GM18519 (cell line): ENCODE results near the gene SMARCA4.
"Not testable (repeated sequence)": the region's sequence is repeated elsewhere in the genome, so short reads cannot be mapped to it uniquely, and the experiment has no call there.

Source experiments
- ATAC-seq: cut with Tn5 transposase; IDR thresholded peaks from one replicate; pipeline ENCODE4 v1.9.1; 2021; ENCODE audit warnings: mild to moderate bottlenecking, moderate library complexity; ENCODE audit not compliant: unreplicated experiment, low FRiP score

The SMARCA4 gene

DNA sequence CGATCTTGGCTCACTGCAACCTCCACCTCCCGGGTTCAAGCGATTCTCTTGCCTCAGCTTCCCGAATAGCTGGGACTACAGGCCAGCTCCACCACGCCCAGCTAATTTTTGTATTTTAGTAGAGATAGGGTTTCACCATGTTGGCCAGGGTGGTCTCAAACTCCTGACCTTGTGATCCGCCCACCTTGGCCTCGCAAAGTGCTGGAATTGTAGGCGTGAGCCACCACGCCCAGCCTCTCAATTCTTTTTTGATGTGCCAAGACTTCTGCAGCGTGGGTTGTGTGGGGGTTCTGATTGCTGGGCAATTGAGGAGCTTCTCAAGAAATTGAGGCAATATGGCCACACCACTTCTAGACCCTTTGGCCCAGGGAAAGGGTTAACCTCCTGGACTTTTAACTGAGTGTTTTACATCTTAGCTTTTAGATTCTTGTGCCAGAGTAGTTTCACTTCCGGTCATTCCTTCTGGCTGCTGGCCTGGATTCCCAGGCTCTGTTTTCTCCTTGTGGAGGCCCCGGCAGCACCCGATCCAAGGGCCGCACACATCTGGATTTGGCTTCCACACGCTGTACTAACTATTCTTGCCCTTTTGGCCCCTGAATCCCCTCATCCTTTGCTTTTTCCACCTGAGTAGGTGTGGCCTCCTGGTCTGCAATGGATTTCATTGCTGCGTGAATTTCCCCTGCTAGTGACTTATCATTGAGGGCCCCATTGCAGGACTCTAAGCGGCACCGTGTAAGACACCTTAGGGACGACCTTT is 14.7 kb downstream of the SMARCA4 start:
- no peak for ATAC-seq

DNA sequence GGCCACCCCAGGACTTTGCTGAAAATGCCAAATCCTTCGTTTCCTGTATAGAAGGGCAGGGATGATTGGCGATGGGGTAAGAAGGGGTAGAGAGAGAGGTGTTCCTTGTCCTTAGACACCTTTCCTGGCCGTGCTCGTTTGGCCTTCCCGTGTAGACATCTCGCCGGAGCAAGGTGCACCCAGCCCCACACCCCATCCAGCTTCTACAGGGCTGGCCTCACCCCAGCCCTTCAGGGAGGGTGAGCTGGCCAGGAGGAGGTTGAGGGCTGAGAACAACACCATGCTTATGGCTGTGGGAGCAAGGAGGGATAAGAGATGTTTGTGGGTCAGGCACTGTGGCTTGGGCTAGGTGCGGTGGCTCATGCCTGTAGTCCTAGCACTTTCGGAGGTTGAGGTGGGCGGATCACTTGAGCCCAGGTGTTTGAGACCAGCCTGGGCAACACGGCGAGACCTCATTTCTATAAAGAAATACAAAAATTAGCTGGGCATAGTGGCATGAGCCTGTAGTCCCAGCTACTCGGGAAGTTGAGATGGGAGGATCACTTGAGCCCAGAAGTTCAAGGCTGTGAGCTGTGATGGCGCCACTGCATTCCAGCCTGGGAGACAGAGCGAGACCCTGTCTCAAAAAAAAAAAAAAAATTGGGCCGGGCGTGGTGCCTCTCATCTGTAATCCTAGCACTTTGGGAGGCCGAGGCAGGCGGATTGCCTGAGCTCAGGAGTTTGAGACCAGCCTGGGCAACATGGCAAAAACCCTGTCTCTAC is 15.5 kb downstream of the SMARCA4 start:
- ATAC-seq, result no peak

DNA sequence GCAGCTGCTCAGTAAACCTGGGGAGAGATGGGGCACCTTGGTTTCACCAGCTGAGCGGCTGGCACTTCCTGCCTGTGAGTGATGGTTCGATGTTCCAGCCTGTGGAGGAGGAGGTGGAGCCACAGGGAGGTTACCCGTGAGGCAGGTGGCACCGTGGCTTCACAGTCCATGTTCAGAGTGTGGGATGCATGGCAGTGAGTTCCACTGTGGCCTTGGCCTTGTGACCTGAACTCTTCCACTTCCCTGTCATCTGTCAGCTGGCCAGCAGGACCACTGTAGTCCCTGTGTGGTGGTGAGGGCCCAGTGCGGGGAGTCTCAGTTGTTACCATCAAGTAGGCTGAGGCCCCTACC is 16.9 kb downstream of the SMARCA4 start:
- no peak for ATAC-seq

- no peak for ATAC-seq
These were observed 19.1 kb downstream of the SMARCA4 start for GRCh38 chr19:10979951-10980381.

DNA sequence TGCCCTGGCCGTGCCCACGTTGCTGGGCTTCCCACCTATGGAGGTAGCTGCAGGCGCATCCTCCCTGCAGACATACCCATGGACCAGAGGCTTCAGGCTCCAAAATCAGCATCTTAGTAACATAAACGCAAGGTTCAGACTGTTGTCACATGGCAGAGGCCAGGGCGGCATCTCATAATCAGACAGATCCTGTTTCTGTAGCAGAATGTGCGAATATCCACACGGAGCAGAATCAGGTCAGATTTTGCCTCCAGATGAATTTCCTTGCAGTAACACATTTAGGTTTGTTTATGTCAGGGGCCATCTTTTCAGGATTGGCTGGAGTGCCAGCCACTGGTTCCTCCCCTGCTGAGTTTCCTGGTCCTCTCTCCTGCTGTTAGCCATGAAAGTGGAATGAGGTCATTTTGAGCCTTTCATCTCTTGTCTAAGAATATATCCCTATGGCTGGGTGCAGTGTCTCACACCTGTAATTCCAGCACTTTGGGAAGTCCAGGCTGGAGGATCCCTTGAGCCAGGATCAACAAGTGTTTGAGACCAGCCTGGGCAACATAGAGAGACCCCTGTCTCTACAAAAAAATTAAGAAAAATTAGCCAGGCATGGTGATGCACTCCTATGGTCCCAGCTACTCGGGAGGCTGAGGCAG is 20.5 kb downstream of the SMARCA4 start:
- ATAC-seq, result no peak

DNA sequence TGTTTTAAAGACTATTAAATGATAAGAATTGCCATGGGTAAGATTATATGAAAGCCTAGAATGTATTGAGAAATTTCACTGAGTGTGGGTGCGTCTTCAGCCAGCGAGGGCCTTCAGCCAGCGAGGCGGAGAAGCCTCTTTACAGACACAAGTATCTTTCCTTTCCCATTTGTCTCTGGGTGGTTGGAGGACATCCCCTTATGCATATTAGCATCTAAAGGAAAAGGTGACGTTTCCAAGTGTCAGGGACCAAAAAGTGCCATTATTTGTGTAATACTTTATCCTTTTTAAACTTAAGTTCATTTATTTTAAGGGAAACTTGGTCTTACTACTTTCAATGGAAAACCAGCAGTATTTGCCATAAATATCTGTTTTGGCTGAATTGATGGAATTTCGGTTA is 22.2 kb downstream of the SMARCA4 start:
- no peak for ATAC-seq

GRCh38 chr19:10984166-10984735 is 23.4 kb downstream of the SMARCA4 start:
- no peak for ATAC-seq

GRCh38 chr19:10985502-10985901 is 24.7 kb downstream of the SMARCA4 start:
- no peak for ATAC-seq

DNA sequence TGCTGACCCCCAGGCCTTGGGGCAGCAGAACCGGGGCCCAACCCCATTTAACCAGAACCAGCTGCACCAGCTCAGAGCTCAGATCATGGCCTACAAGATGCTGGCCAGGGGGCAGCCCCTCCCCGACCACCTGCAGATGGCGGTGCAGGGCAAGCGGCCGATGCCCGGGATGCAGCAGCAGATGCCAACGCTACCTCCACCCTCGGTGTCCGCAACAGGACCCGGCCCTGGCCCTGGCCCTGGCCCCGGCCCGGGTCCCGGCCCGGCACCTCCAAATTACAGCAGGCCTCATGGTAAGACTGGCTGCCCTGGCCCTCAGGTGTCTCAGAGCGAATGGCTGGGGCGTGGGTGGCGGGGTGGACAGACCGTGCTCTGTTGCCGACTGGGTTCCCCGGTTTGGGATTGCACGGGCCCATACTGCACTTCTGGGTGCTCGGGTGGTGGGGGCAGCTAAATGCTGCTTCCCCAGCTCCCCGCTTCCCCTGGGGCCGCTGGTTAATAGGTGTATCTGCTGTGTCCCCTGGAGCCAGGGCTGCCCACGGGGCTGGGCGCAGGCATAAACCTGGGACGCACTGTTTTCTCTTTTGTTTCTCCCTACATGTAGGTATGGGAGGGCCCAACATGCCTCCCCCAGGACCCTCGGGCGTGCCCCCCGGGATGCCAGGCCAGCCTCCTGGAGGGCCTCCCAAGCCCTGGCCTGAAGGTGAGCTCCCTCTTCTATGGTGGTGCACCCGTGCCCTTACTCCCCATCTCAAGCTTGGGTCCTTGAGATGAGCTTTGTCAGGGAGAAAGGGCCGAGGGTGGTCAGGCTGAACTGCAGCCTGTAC is 25.7 kb downstream of the SMARCA4 start:
- no peak for ATAC-seq

- no peak for ATAC-seq
These were observed 26.9 kb downstream of the SMARCA4 start for GRCh38 chr19:10987571-10988297.

DNA sequence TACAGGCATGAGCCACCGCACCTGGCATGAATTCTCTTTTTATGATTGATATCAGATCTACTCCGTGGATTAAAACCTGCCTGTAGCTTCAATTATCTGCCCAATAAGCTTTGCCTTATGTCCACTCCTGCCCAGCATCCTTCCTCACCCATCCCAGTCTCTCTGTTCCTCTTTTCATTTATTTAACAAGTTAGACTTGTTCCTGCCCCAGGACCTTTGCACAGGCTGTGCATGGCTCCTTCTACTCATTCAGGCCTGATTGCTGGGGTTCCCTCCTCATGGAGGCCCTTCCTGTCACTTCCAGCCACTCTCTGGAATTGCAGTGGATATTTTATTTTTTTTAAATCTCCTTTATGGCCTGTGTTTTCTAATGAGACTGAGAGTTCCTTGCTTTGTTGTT is 27.6 kb downstream of the SMARCA4 start:
- ATAC-seq, result no peak

GRCh38 chr19:10988921-10989320 is 28.1 kb downstream of the SMARCA4 start:
- no peak for ATAC-seq

DNA sequence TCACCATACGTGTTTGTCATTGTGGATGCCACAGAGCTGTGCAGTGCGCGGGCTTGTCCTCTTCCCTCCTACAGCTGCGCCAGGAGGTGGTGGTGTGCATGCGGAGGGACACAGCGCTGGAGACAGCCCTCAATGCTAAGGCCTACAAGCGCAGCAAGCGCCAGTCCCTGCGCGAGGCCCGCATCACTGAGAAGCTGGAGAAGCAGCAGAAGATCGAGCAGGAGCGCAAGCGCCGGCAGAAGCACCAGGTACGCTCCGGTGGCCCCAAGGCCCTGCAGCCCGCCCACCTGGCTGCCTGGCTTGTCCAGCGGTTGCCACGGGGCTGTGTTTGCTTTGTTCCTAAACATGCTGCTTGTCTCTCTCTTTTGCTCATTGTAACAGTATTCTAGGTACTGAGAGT is 30.2 kb downstream of the SMARCA4 start:
- no peak for ATAC-seq

DNA sequence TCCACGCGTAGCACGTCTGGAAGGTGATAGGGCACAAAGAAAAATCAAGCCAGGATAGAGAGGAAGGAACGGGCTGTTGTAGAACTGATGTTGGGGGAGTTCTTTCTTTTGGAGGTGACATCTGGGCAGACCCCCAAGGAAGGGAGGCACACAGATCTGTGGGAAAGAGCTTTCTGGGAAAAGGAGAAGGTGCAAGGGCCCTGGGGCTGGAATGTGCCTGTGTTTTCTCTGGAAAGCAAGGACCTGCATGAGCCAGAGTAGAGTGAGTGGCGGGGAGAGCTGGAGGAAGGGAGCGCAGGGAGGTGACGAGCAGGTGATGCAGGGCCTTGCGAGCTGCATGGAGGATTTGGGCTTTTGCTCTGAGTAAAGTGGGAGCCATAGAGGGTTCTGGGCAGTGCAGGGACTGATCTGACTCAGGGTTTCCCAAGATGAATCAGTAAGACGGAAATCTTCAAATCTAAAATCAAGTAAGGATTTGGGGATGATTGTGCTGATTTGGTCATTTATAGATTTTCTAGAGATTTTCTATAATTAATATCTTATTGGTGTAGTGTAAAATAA is 30.8 kb downstream of the SMARCA4 start:
- no peak for ATAC-seq

DNA sequence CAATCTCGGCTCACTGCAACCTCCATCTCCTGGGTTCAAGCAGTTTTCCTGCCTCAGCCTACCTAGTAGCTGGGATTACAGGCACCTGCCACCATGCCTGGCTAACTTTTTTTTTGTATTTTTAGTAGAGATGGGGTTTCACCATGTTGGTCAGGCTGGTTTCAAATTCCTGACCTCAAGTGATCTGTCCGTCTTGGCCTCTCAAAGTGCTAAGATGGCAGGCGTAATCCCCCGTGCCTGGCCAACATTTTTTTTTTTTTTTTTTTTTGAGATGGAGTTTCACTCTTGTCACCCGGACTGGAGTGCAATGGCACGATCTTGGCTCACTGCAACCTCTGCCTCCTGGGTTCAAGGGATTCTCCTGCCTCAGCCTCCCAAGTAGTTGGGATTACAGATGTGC is 31.3 kb downstream of the SMARCA4 start:
- not testable (repeated sequence) for ATAC-seq

- ATAC-seq, result no peak
These were observed 35.2 kb downstream of the SMARCA4 start for GRCh38 chr19:10995926-10996600.

- no peak for ATAC-seq
These were observed 37.3 kb downstream of the SMARCA4 start for GRCh38 chr19:10998045-10998533.

- ATAC-seq, result no peak
These were observed 37.8 kb downstream of the SMARCA4 start for GRCh38 chr19:10998666-10999065.

- ATAC-seq, result no peak
These were observed 44.7 kb downstream of the SMARCA4 start for GRCh38 chr19:11005521-11005920.
